ENCODE results near the gene ALK. TPM values are rescaled to one million over a fixed set of nuclear protein-coding genes. Genes with fewer than 3 reads are reported as not detected.

The ALK gene
- total and polyA plus RNA-seq, 2 experiments from 2014 or later: 0.35 TPM; not detected in 1

- no peak for TF ChIP-seq ZNF462 (CRISPR knock-in tag; IDR thresholded peaks at IDR 0.05)
- TF ChIP-seq NANOG (IDR thresholded peaks at IDR 0.05; ENCODE audit: borderline replicate concordance): no peak
- no peak for TF ChIP-seq REST (IDR thresholded peaks at IDR 0.05; ENCODE audit: unreplicated experiment)
- no peak for TF ChIP-seq ZNF114 (CRISPR knock-in tag; IDR thresholded peaks at IDR 0.05)
Measured at GRCh38 chr2:29270701-29271121, 650.7 kb downstream of the ALK start (continued).

GRCh38 chr2:29269765-29270109 lies 651.6 kb downstream of the ALK start:
- peaks cover 18% of the 10 kb centered on the region for H3K4me1 Mint-ChIP-seq
- DNase-seq (ENCODE audit: low spot score): no peak
- no peak overlapping the region for H3K27ac Mint-ChIP-seq
- TF ChIP-seq POLR2AphosphoS5 (IDR thresholded peaks at IDR 0.05; ENCODE audit: low read depth): no peak
- no peak for TF ChIP-seq CREB1 (CRISPR knock-in tag; IDR thresholded peaks at IDR 0.05; ENCODE audit: low read depth)
- TF ChIP-seq EZH2 (IDR thresholded peaks at IDR 0.05; ENCODE audit: low read depth, unreplicated experiment): no peak
- TF ChIP-seq ZNF462 (CRISPR knock-in tag; IDR thresholded peaks at IDR 0.05): no peak

More at GRCh38 chr2:29269765-29270109, 651.6 kb downstream of the ALK start:
- H3K4me3 ChIP-seq: no peak overlapping the region
- H3K4me3 Mint-ChIP-seq: no peak overlapping the region
- H4K20me1 ChIP-seq (replicated peaks; ENCODE audit: insufficient read depth): no peaks in the 10 kb centered on the region
- no peaks in the 10 kb centered on the region for H3K36me3 ChIP-seq (ENCODE audit: insufficient read depth)
- H3K79me2 ChIP-seq (replicated peaks; ENCODE audit: insufficient read depth): no peaks in the 10 kb centered on the region
- peaks cover 3% of the 10 kb centered on the region; the same call in 2 of the 3 replicates for H3K9me3 Mint-ChIP-seq
- H3K4me2 ChIP-seq: no peak overlapping the region
- no peak for ATAC-seq
- no peaks in the 10 kb centered on the region for H3K36me3 Mint-ChIP-seq (ENCODE audit: low read depth)
- H3K27me3 ChIP-seq (ENCODE audit: insufficient read depth): no peaks in the 10 kb centered on the region
- no peak overlapping the region for H2AFZ ChIP-seq
- H3K27me3 Mint-ChIP-seq (ENCODE audit: insufficient read depth, low read depth, poor library complexity): no peaks in the 10 kb centered on the region
- H3K9me2 ChIP-seq (ENCODE audit: insufficient read depth): no peaks in the 10 kb centered on the region
- no peak overlapping the region for H3K27ac ChIP-seq (ENCODE audit: low read depth)
- no peaks in the 10 kb centered on the region for H3F3A ChIP-seq (replicated peaks; ENCODE audit: low read depth)
- H3K4me1 ChIP-seq (ENCODE audit: insufficient read depth): no peaks in the 10 kb centered on the region
